NCI-H2196 treated with DMSO at 0.1 percent for 48 hours (cell line): ENCODE data around the gene KRT8.

Experiments used
- DNase-seq: peaks from one replicate; lab custom pipeline; 2025; ENCODE audit not compliant: unreplicated experiment; lab: John Stamatoyannopoulos, UW

KRT8 gene

GRCh38 chr12:52904509-52905300 lies at the start of gene KRT8:
Gene KRT8 (minus strand): TSS chr12:52905076. CDS start chr12:52904981, 95 bp downstream.
- DNase-seq, result peak; percentile 91

- DNase-seq, result no peak
These were observed 48.4 kb upstream of the KRT8 start for GRCh38 chr12:52953181-52953841.

- DNase-seq, result no peak
These were observed 47.4 kb upstream of the KRT8 start for GRCh38 chr12:52952076-52952801.

GRCh38 chr12:52951640-52952039 lies 46.8 kb upstream of the KRT8 start:
- DNase-seq, result no peak

GRCh38 chr12:52951126-52951525 lies 46.2 kb upstream of the KRT8 start:
- no peak for DNase-seq

- no peak for DNase-seq
These were observed 45.7 kb upstream of the KRT8 start for GRCh38 chr12:52950553-52950952.

GRCh38 chr12:52949413-52950331 lies 44.8 kb upstream of the KRT8 start:
- peak; percentile 89 for DNase-seq

- DNase-seq, result no peak
These were observed 43.0 kb upstream of the KRT8 start for GRCh38 chr12:52947738-52948423.

GRCh38 chr12:52946797-52947547 lies 42.1 kb upstream of the KRT8 start:
- no peak for DNase-seq

GRCh38 chr12:52946334-52946733 lies 41.5 kb upstream of the KRT8 start:
- no peak for DNase-seq

GRCh38 chr12:52945389-52946232 lies 40.7 kb upstream of the KRT8 start:
- DNase-seq, result no peak

- no peak for DNase-seq
These were observed 40.0 kb upstream of the KRT8 start for GRCh38 chr12:52944683-52945388.

- peak; percentile 27 for DNase-seq
These were observed 38.0 kb upstream of the KRT8 start for GRCh38 chr12:52942901-52943181.

GRCh38 chr12:52942066-52942900 lies 37.4 kb upstream of the KRT8 start:
- no peak for DNase-seq

- DNase-seq, result no peak
These were observed 24.7 kb upstream of the KRT8 start for GRCh38 chr12:52929538-52929937.

- no peak for DNase-seq
These were observed 23.1 kb upstream of the KRT8 start for GRCh38 chr12:52927964-52928363.

GRCh38 chr12:52926596-52927234 lies 21.8 kb upstream of the KRT8 start:
- no peak for DNase-seq
